HG03159 (cell line): ENCODE data around the gene COL16A1.

Source experiments
- ATAC-seq: cut with Tn5 transposase; IDR thresholded peaks from one replicate; pipeline ENCODE4 v1.9.1; 2021; ENCODE audit warnings: mild to moderate bottlenecking, moderate library complexity; ENCODE audit not compliant: unreplicated experiment

COL16A1 gene

DNA sequence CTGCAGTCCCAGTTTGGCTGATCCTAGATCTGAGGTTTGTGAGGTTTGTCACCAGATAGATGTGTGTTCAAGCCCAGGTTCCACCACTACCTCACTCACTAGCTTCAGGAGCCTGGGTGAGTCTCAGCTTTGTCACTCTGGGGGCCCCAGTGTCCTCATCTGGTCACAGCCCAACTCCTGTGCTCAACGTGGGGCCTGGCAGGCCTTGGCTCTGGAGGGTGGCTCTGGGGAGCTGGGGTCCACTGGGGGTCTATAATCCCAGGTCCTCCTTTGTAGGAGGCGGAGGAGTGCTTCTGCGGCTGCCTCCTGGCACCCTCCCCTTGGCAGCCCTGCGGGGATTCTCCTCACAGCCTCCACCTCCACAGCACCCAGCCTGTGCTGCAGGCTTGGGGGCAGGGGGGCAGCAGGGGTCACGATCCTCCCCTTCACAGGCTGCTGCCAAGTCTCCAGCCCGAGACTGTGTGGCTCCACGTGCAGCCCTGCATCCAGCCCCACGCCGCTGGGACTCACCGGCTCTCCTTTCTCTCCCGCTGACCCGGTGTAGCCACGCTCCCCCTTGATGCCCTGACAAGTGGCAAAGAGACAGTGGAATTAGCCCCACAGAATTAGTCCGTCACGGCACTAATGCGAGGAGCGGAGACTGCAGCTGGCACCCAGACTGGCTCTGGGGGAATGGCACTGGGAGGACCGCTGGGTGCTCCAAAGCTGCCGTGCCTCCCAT is 36.6 kb downstream of the COL16A1 start:
- ATAC-seq = no peak

DNA sequence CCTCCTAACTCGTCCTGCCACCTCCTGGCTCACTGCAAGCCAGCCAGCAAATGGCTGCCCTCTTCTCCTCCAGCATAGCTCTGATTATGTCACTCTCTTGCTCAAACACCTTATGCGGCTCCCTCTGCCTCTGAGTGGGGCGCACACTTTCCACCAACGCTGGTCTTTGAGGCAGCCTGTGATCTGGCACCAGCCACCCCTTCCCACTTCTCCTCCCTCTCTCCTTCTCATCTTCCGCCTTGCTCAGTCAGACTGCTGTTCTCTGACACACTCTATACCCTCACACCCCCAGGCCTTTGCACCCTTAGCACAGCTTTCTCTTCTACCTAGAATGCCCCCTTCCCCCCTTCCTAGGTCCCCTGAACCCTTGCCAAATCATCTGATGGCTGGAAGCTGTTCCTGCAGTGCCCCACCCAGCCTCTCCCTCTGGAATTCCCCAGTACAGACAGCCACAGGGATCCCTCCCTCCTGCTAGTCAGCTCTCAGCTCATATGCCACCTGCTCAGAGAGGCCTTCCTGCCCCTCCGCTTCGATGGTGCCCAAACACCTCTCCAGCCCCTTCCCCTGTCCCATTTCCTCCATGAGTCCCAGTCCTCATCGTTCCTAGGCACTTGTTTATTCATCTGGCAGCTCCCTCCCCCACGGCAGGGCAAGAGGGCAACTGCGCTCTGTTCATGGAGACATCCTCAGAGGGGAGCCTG is 37.4 kb downstream of the COL16A1 start:
- no peak for ATAC-seq

DNA sequence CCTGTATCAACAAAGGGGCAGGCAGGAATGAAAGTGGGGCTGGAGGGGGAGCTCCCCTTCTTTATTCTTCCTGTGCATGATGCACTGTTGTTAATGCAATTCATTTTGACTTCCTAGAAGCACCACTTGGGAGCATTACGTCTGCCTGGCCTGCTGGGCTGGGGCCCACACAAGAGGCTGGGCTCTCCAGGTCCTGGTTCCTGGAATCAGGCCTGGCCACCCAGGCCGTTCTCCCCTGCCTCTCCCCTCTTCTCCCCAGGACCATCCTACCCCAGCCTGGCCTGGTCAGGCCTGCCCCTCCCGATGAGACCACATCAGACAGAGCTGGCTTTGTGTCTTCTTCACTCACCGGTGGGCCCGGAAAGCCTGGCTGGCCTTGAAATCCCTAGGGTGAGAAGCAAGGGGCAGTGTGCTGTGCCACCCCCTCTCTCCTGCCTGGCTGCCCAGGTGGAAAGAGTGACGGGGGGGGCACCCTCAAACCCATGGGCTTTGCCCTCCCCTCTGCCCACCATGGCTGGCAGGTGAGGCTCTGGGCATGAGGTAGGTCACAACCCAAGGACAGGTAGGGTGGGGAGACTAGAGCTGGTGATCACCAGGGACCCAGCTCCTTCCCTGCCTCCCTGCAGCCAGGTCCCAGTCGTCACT is 38.5 kb downstream of the COL16A1 start:
- ATAC-seq = no peak

DNA sequence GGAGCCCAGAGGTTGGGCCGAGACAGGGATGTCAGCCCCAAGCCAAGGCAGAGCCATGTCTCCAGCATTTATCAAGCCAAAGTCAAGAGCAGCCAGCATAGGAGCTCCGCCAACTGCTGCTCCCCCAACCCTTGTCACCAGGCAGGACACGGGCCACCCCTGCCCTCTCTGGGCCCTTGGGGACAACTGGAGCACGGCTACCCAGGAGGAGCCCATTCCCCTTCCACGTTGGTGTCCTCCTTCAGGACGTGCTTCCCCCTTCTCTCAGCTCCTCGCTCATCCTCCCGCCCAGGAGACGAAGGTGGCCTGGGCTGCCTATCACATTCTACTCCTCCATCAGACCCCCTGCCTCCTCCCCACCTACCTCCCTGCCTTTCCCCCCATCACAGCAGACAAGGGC is 39.3 kb downstream of the COL16A1 start:
- no peak for ATAC-seq

DNA sequence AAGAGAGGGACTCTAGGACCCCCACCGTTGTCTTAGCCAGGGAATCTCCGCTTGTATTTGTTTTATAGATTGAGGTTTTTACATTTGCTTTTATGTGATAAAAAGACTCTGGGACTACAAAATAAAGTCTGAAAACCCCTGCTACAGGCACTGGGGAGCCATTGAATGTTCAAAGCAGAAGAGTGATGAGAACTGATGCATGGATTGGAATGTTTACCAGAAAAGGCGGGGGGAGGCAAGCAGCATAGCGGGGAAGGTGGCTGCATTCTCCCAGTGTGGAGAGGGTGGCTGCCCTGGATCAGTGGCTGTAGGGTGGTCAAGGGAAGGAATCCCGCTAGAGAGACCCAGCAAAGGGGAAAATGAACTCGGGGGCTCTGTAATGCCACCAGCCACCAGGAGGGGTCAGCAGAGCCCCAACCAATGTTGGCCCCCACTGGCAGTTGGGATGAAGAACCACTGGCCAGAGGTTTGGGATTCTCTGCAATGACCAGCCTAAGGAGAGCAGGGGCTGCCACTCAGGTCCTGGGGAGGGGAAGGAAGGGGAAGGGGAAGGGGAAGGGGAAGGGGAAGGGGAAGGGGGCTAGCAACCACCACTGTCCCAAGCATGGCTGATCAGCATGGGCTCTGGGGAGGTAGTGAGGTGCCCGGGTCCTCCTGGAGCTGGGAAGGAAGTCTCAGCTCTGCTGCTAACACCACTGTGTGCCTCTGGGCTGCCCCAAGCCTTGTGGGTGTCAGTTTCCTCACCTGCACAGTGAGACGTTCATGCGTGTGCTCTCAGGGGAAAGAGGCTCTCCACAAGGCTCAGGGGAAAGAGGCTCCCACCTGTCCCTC is 40.0 kb downstream of the COL16A1 start:
- no peak for ATAC-seq

DNA sequence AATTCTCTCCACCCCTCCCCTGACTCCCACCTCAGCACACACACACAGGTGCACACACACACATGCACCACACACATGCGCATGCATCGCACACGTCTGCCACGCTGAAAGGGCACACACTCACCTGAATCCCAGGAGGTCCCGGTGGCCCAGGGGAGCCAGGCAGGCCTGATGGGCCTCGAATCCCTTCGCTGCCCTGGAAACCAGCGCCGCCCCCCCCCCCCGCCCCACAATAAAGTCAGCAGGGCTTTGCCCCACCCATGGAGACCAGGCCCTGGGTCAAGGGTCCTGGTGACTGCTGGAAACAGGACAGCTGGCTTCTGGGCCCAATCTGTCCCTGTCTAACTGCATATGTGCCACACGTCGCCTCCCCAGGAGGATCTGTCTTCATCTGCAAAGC is 41.4 kb downstream of the COL16A1 start:
- no peak for ATAC-seq

DNA sequence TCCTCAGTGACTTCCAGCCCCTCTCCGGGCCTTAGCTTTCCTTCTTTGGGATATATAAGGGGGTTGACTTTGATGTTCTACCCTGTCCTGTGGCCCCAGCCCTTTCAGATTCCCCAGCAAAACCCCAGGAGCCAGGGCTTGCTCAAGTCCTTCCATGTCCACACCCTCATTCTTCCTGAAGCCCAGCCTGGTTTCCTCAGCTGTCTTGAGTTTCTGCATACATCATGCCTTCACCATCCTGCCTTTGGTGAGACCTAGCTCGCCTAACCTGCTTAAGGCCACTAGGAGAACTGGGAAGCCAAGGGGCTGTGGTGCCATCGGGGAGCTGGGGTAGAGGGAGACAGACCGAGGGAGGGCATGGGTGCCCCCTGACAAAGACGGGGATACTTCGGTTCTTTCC is 42.0 kb downstream of the COL16A1 start:
- no peak for ATAC-seq

DNA sequence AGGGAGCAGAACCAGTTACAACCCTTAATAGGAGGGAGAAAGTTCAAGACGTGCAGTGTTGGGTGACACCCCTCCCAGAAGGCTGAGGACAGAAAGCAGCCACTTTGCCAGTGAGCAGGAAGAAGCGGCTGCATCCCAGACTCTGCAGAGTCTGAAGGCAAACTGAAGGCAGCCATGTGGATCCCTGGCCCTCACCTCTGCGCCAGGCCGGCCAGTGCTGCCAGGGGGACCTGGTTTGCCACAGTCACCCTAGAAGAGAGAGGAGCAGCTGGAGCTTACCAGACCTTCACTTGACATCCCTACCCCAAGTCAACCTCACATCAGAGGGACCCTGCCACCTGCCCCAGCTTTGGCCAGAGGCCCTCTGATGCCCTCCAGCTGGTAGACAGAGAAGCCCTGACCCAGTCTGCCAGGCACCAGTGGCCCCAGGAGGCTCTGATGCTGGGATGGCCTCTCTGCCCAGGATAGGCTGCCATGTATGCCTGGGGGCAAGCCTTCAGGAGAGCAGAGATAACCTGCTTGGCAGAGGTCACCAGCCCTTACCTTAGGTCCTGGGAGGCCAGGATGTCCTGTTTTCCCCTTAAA is 42.9 kb downstream of the COL16A1 start:
- ATAC-seq = no peak

DNA sequence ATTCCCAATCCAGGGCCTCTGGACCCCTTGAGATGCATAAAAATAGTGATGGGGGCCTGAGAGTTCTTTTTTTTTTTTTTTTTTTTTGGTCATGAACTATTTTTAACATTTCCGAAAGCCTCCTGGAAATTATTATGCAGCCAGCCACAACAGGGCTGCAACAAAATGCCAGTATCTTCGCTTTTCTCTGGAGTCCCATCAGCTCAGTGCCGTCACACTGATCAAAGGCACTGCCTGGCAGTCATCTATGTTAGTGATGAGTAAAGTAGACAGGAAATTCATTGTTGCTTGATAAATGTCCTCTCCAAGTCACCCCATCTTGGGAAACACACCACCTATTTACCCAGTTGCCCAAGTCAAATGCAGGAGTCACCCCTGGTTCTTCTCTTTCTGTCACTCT is 43.9 kb downstream of the COL16A1 start:
- no peak for ATAC-seq

DNA sequence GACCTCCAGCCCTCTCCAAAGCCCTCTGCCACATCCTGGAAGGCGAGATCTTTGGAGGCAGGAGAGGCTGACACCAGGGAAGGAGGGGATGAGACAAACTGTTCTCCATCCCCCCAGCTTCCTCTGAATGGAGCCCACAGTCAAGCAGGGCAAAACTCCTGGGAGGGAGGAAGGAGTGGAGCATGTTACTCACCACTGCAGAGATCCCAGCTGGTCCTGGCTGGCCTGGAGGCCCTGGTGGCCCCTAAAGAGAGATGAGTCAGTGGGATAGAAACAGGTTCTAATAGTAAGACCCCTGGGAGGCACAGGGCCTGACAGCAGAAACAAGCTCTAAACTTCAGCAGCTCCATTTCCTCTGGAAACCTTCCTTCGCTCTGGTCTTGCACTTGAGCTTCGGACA is 45.1 kb downstream of the COL16A1 start:
- no peak for ATAC-seq

DNA sequence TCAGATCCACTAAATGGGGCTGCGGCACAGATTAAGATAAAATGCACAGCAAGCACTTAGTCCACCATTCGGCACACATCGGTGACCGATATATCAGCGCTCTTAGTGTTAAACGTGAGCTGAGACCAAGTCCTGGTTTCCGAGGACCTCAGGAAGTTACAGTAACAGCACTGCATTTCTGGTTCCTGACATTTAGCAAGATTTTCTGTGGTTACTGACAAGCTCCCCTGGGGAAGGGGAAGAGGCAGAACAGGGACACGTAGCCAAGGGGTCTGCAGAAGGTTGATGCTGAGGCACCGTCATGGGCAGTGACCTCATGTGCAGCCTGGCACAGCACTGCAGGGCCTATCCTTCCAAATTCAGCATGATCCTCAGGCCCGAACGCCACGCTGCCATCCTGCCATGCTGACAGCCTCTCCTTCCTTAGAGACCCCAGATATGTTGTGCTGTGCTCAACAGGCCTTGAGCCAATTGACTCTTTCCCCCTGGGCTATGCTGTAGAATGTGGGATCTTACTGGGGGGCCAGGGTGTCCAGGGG is 45.8 kb downstream of the COL16A1 start:
- ATAC-seq = no peak

DNA sequence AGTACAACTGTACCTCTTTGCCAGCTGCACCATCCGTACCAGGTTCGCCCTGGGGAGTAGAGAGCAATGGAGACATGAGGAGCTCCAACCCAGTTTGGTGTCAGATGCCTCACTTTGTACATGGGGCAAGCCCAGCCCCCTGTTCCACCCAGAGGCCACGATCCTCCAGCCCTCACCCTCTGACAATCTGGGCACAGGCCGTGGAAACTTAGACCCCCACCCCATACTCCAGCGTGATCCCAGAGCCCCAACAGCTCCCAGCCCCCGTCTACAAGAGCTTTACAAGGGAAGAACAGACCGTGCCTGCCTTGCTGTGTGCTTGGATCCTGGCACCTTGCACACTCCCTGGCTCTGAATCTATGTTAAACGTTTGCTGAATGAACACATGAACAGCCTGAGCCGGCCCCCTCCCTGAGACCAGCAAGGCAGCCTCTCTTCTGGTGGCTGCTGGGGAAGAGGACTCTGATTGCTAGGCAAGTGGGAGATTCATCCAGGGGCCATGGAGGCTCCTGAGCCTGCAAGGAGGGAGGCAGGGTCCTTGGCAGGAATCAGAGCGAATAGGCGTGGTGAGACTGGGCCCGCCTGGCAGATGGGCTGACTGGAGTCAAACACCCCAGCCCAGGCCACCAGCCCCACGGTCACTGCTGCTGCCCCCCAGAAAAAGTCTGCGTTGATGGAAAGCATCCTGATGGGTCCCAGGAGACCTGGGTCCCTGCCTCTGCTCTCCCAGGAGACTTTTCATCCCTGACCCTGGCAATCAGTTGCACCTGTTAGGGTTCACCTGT is 46.6 kb downstream of the COL16A1 start:
- no peak for ATAC-seq

DNA sequence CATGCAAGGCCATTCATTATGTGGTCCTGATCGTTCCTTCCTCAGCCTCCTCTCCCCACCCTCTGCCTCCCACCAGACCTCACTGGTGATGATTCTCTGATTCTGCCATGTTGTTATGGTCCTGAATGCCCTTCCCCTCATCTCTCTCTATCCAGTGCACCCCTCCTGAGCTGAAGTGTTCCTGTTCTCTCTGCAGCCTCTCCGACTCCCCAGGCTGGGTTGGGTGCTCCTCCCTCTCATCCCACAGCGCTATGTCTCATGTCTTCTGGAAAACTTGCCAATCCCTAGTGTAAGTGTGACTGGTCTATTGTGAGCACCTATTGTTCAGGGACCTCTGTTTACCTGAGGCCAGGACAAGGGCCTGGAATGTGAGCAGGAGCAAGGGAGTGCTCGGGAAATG is 48.1 kb downstream of the COL16A1 start:
- ATAC-seq = no peak

DNA sequence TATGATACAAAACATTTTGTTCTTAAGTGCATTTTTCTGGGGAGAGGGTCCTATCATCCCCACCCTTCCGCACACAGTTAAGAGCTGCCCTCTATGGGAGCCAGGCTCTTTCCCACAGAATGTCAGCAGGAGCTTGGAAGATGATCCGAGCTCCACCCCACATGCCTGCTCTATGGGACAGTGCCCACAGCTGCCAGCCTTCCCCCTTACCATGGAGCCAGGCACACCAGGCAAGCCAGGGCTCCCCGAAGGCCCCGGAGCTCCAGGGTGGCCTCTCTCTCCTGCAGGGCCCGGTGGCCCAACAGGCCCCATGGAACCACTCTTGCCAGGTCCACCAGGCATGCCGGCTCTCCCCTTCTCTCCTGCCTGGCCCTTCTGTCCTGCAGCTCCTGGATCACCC is 48.7 kb downstream of the COL16A1 start:
- ATAC-seq = no peak

DNA sequence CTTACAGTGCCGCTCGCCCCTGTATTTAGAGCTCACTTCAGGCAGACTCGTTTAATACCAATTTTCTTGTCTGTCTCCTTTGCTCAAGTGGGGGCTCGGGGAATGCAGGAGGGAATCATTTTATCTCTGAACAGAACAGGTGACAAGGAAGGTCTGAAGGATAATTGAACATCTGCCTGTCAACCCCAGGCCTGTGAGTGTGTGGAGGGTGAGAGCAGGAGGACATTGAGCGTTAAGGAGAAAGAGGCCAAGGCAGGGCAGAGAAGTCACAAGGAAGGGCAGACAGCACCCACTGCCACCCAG is 49.4 kb downstream of the COL16A1 start:
- ATAC-seq = no peak

DNA sequence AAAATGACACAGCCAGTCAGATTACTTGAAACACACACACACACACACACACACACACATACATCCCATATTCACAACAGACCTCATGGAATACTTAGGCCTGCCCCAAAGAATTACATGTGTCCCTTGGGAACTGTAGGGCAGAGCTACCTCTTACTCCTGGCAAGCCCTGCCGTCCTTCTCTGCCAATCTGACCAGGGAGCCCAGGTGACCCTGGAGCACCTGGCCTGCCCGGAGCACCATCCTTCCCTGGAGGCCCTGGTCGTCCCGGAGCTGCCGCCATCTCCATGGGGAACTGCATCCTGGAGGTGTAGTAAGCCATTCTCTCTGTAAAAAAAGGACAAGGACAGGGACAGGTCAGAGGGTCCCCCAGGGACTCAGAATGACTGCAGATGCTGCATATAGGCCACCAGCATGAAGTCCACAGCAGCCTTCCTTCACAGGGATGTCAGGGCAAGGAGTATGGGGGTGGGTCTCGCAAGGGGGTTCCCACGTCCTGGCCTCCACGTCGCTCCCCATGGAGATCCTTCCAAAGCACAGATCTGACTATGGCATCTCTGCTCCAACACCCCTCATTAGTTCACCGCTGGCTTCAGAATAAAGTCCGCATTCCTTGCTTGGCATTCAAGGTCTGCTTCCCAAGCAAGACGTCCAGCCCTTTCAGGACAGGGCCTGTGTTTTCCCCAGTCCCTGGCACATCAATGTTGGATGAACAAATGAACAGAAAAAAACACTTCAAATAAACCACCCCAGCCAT is 49.9 kb downstream of the COL16A1 start:
- no peak for ATAC-seq

DNA sequence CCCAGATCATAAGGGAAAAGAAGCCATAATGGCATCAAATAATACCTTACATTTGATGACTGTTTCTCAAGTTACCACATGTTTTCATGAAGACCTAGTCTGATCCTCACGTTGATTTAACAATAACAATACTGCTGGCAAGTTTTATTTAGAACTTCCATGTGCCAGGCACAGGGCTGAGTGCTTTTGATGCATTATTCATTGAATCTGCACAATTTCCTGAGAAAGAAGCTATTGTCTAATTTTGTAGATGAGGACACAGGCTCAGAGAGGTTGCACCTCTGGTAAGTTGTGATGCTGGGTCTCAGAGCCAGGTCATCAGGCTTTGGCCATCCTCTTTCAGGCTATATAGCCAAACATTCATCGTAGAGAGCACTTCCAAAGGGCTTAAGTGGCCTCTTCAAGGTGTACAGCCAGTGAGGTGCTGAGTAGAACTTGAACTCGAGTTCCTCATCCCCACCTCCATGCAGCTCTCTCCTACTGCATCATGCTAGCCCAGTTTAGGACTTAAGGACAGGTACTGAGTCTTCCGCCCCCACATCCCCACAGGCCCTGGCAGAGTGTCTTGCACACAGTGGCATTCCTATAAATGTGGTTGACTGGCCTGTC is 50.8 kb downstream of the COL16A1 start:
- no peak for ATAC-seq

DNA sequence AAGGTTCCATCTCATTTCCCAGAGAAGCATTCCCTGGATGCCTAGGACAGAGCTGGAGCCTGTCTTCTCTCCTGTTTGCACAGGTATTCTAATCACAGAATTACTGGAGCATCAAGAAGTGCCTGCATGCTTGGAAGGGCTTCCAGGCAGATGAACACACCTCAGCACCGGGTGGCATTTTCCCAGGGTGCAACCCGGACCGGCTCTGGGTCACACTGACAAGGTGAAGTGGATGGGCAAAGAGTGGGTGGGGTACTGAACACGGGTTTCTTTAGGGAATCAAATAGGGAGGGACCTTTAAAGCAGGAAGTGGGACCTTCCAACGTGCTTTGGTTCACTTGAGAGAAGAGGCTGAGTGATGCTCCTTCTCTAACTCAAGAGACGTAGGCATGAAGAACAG is 52.1 kb downstream of the COL16A1 start:
- no peak for ATAC-seq

DNA sequence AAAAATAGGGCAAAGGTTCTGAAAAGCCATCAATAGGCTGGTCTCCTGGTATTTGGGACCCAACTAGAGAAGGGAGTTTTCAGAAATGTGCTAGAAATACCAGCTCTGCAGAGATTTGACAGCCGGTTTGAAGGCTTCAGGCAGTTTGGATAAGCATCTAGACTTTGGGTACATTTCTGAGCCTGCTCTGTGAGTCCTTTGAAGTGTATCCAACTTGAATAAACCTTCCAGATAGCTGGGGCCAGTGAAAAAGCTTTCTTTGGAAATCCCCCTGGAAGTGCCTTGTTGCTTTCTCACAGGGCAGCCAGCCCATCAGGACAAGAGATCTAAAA is 52.8 kb downstream of the COL16A1 start:
- no peak for ATAC-seq
